Fibroblast of skin of right biceps (primary cell): Measurements from ENCODE around the gene SIRPB2.

Experiments used
- DNase-seq: peaks from one replicate; pipeline ENCODE4 v3.0.0-alpha.2; 2013

SIRPB2 gene

GRCh38 chr20:1438361-1438760, 52.9 kb downstream of the SIRPB2 start:
- DNase-seq: no peak

DNA sequence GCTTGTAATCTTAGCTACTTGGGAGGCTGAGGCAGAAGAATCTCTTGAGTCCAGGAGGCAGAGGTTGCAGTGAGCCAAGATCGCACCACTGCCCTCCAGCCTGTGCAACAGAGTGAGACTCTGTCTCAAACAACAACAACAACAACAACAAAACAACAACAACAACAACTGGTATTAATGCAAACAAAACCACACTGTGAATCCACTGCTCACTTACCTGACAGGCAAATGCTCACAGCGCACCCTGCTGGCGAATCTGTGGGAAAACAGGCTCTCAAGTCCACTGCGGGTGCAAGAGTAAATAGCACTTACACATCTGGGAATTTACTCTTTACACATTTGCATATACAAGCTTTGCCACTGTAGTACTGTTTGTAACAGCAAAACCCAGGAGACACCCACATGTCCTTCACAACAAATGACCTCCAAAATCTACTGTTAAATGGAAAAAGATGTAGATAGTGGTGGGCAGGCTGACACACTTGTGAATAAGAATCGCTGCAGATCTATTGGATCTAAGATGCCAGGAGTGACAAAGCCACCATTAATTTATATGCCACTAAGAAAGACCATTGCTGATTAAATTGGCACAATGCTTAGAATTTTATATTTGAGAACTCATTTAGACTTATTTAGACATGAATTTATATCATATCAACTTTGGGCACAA, 53.9 kb downstream of the SIRPB2 start:
- DNase-seq: peak; percentile 65

- DNase-seq: no peak
Observed at GRCh38 chr20:1436263-1436662, 55.0 kb downstream of the SIRPB2 start.

GRCh38 chr20:1435337-1435699, 55.9 kb downstream of the SIRPB2 start:
- DNase-seq: no peak

DNA sequence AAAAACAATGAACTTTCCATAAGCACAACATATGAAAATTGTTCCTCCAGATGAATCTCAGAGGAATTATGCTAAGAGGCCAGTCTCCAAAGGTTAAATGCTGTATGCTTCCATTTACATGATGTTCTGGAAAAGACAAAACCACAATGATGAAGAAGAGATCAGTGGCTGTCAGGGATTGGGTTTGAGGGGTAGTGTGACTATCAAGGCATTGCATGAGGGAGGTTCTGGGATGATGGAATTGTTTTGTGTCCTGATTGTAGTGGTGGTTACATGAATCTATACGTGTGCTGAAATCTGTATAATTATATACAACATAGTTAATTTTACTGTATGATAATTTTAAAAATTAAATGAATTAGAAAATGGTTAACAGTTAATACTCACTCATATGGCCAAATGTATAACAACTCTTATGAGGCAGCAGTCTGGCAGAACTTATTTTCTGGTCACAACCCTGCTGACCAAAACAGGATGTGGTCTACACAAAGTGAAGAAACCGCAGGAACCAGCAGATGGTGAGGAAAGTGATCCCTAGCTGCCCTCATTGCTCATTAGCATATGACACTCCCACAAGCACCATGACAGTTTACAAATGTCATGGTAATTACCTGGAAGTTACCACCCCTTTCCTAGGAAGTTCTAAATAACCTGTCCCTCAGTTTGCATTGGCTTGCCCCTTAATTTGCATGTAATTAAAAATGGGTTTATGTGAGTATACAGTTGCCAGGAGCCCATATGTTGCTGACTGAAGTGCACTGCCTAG, 56.5 kb downstream of the SIRPB2 start:
- peak; percentile 63 for DNase-seq

GRCh38 chr20:1431158-1431557, 60.1 kb downstream of the SIRPB2 start:
- DNase-seq: no peak

- DNase-seq: peak; percentile 36
Observed at GRCh38 chr20:1430004-1430451, 61.2 kb downstream of the SIRPB2 start.

DNA sequence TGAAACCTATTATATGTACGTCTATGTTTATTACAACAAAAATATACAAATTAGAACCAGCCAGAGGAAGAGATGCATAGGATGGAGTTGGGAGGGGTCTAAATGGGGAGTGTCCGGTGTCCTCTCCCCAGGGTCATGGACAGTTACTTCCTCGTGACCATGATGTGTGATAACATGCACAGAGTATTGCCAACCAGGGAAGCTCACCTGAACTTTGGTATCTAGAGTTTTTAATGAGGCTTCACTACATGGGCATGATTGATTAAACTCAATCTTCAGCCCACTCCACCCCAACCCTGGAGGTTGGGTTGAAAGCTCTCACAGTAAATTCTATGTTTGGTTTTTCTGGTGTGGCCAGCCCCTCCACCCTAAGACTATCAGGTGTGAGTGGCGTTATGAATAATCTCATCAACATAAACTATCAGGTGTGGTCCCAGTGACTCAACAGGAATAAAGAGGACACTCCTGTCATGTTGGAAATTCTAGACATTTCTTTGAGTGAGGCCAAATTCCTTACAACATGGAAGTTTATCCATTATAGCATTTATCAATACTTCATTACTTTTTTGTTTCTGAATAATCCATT, 62.0 kb downstream of the SIRPB2 start:
- DNase-seq: no peak

DNA sequence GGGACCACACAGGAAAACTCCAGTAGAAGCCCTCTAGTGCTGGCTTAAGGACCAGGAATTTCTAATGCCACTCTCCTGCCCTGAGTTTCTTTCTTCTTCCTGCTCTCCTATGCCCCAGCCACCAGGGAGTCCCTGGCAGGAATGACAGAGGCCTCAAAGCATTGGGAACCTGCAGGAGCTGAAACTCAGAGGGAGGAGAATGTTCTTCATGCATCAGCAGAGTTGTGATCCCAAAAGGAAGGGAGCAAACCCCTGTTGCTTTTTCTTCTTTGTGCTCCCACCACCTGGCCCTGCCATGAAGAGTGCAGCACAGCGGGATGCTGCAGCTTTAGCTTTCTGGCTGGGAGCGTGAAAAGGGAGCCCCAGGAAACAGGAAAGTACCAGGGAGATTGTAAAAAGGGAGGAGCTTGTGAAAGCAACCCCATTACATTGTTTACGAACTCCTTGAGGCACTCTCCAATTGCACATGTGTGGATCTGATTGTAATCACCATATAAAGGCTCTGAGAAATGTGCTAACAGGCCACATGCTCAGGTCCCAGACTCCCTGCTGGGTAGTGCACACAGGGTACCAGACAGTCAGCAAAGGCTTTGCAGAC, 63.7 kb downstream of the SIRPB2 start:
- DNase-seq: no peak

DNA sequence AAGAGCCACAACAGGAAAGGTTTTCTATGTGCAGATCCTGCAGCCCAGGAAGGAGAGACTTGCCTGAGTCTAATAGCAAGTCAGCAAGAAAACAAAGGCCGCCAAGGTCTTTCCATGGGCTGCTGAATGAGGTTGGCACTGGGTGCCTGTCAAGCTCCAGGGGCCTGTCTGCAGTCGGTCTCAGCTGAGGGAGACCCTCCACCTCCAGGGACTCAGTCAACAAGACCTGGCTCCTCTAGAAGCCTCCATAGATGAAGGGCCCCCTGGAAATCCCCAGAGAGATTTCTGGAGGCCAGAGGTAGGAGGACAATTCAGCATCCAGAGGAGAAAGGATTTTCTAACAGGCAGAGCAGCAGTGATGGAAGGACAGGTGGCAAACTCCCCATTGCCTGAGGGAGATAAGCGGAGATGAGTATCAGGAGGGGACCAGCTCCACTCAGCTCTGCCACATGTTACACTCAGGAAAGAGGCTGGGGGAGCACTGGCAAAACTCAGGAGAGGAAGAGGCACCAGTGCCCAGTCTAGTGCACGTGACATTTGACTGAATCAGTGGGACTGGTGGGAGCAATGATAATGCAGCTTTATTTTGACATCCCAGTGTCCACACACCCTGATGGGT, 64.9 kb downstream of the SIRPB2 start:
- DNase-seq: no peak
